ENCODE data around the gene LIN7B. TPM values are rescaled to one million over a fixed set of nuclear protein-coding genes. Genes with fewer than 3 reads are reported as not detected.
"Not testable (repeated sequence)": the region's sequence is repeated elsewhere in the genome, so short reads cannot be mapped to it uniquely, and the experiment has no call there.

Gene LIN7B
- total and polyA plus RNA-seq, 2 experiments from 2014 or later: 1.2 to 10.5 TPM

- not testable (repeated sequence) for H3K27ac ChIP-seq (ENCODE audit: low read depth); H2AFZ ChIP-seq; H3K4me1 ChIP-seq (ENCODE audit: insufficient read depth); H3K9me2 ChIP-seq (ENCODE audit: insufficient read depth); H3K4me3 Mint-ChIP-seq; H3K4me3 ChIP-seq; H3K4me2 ChIP-seq; H3K79me2 ChIP-seq (replicated peaks; ENCODE audit: insufficient read depth); H3K36me3 Mint-ChIP-seq (ENCODE audit: low read depth); H3K27ac Mint-ChIP-seq; ATAC-seq; H3F3A ChIP-seq (replicated peaks; ENCODE audit: low read depth); H3K36me3 ChIP-seq (ENCODE audit: insufficient read depth); H4K20me1 ChIP-seq (replicated peaks; ENCODE audit: insufficient read depth)
- TF ChIP-seq, protein P1, sequence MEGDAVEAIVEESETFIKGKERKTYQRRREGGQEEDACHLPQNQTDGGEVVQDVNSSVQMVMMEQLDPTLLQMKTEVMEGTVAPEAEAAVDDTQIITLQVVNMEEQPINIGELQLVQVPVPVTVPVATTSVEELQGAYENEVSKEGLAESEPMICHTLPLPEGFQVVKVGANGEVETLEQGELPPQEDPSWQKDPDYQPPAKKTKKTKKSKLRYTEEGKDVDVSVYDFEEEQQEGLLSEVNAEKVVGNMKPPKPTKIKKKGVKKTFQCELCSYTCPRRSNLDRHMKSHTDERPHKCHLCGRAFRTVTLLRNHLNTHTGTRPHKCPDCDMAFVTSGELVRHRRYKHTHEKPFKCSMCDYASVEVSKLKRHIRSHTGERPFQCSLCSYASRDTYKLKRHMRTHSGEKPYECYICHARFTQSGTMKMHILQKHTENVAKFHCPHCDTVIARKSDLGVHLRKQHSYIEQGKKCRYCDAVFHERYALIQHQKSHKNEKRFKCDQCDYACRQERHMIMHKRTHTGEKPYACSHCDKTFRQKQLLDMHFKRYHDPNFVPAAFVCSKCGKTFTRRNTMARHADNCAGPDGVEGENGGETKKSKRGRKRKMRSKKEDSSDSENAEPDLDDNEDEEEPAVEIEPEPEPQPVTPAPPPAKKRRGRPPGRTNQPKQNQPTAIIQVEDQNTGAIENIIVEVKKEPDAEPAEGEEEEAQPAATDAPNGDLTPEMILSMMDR (conservative IDR thresholded peaks at IDR 0.05; ENCODE audit: low read depth in 2 of 2): peak; percentile 52 to 73
- H3K4me1 Mint-ChIP-seq: peaks cover 13% of the 10 kb centered on the region; the same call in 2 of the 3 replicates
- DNase-seq (ENCODE audit: low spot score): peak; percentile 60
- H3K27me3 Mint-ChIP-seq (ENCODE audit: insufficient read depth, low read depth, poor library complexity): peaks cover 46% of the 10 kb centered on the region
- H3K9me3 Mint-ChIP-seq: peaks cover 18% of the 10 kb centered on the region
- peaks cover 49% of the 10 kb centered on the region for H3K27me3 ChIP-seq (ENCODE audit: insufficient read depth)
These were observed 39.3 kb upstream of the LIN7B start for GRCh38 chr19:49074869-49075268.

- H4K20me1 ChIP-seq (replicated peaks; ENCODE audit: insufficient read depth): no peaks in the 10 kb centered on the region
- H3K9me2 ChIP-seq (ENCODE audit: insufficient read depth): no peaks in the 10 kb centered on the region
- no peaks in the 10 kb centered on the region; the same call in 2 of the 3 replicates for H3K36me3 Mint-ChIP-seq (ENCODE audit: low read depth)
- peaks cover 9% of the 10 kb centered on the region for H3K27me3 Mint-ChIP-seq (ENCODE audit: insufficient read depth, low read depth, poor library complexity)
- H3K27me3 ChIP-seq (ENCODE audit: insufficient read depth): 0 out of 2 replicates have a peak, but pooled peaks cover 3% of the 10 kb centered on the region
- DNase-seq (ENCODE audit: low spot score) (no peak), ATAC-seq (no peak)
- TF ChIP-seq STAT1 (IDR thresholded peaks at IDR 0.05; ENCODE audit: unreplicated experiment) (no peak), REST (IDR thresholded peaks at IDR 0.05; ENCODE audit: unreplicated experiment) (no peak), POLR2AphosphoS5 (IDR thresholded peaks at IDR 0.05; ENCODE audit: low read depth) (no peak), NANOG (IDR thresholded peaks at IDR 0.05; ENCODE audit: borderline replicate concordance) (no peak), EZH2 (IDR thresholded peaks at IDR 0.05; ENCODE audit: low read depth, unreplicated experiment) (no peak)
- TF ChIP-seq, protein P2, sequence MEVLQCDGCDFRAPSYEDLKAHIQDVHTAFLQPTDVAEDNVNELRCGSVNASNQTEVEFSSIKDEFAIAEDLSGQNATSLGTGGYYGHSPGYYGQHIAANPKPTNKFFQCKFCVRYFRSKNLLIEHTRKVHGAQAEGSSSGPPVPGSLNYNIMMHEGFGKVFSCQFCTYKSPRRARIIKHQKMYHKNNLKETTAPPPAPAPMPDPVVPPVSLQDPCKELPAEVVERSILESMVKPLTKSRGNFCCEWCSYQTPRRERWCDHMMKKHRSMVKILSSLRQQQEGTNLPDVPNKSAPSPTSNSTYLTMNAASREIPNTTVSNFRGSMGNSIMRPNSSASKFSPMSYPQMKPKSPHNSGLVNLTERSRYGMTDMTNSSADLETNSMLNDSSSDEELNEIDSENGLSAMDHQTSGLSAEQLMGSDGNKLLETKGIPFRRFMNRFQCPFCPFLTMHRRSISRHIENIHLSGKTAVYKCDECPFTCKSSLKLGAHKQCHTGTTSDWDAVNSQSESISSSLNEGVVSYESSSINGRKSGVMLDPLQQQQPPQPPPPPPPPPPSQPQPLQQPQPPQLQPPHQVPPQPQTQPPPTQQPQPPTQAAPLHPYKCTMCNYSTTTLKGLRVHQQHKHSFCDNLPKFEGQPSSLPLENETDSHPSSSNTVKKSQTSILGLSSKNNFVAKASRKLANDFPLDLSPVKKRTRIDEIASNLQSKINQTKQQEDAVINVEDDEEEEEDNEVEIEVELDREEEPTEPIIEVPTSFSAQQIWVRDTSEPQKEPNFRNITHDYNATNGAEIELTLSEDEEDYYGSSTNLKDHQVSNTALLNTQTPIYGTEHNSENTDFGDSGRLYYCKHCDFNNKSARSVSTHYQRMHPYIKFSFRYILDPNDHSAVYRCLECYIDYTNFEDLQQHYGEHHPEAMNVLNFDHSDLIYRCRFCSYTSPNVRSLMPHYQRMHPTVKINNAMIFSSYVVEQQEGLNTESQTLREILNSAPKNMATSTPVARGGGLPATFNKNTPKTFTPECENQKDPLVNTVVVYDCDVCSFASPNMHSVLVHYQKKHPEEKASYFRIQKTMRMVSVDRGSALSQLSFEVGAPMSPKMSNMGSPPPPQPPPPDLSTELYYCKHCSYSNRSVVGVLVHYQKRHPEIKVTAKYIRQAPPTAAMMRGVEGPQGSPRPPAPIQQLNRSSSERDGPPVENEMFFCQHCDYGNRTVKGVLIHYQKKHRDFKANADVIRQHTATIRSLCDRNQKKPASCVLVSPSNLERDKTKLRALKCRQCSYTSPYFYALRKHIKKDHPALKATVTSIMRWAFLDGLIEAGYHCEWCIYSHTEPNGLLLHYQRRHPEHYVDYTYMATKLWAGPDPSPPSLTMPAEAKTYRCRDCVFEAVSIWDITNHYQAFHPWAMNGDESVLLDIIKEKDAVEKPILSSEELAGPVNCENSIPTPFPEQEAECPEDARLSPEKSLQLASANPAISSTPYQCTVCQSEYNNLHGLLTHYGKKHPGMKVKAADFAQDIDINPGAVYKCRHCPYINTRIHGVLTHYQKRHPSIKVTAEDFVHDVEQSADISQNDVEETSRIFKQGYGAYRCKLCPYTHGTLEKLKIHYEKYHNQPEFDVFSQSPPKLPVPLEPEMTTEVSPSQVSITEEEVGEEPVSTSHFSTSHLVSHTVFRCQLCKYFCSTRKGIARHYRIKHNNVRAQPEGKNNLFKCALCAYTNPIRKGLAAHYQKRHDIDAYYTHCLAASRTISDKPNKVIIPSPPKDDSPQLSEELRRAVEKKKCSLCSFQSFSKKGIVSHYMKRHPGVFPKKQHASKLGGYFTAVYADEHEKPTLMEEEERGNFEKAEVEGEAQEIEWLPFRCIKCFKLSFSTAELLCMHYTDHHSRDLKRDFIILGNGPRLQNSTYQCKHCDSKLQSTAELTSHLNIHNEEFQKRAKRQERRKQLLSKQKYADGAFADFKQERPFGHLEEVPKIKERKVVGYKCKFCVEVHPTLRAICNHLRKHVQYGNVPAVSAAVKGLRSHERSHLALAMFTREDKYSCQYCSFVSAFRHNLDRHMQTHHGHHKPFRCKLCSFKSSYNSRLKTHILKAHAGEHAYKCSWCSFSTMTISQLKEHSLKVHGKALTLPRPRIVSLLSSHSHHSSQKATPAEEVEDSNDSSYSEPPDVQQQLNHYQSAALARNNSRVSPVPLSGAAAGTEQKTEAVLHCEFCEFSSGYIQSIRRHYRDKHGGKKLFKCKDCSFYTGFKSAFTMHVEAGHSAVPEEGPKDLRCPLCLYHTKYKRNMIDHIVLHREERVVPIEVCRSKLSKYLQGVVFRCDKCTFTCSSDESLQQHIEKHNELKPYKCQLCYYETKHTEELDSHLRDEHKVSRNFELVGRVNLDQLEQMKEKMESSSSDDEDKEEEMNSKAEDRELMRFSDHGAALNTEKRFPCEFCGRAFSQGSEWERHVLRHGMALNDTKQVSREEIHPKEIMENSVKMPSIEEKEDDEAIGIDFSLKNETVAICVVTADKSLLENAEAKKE (CRISPR knock-in tag; IDR thresholded peaks at IDR 0.05): no peak
- TF ChIP-seq, protein P1 (conservative IDR thresholded peaks at IDR 0.05; ENCODE audit: low read depth in 2 of 2): no peak
- H3K27ac Mint-ChIP-seq: no peak overlapping the region
- no peaks in the 10 kb centered on the region for H3K36me3 ChIP-seq (ENCODE audit: insufficient read depth)
- H3K4me1 Mint-ChIP-seq: peaks cover 2% of the 10 kb centered on the region; the same call in 2 of the 3 replicates
- H2AFZ ChIP-seq: no peak overlapping the region
- H3K4me1 ChIP-seq (ENCODE audit: insufficient read depth): 0 out of 2 replicates have a peak, but pooled peaks cover 5% of the 10 kb centered on the region
- H3K4me3 ChIP-seq: no peak overlapping the region
- H3K79me2 ChIP-seq (replicated peaks; ENCODE audit: insufficient read depth): no peaks in the 10 kb centered on the region
- no peak overlapping the region for H3K4me3 Mint-ChIP-seq
- peaks cover under 1% of the 10 kb centered on the region; the same call in 1 of the 2 replicates for H3F3A ChIP-seq (replicated peaks; ENCODE audit: low read depth)
- H3K4me2 ChIP-seq: no peak overlapping the region
- no peak overlapping the region for H3K27ac ChIP-seq (ENCODE audit: low read depth)
- peaks cover 3% of the 10 kb centered on the region; the same call in 2 of the 3 replicates for H3K9me3 Mint-ChIP-seq
These were observed 33.8 kb upstream of the LIN7B start for GRCh38 chr19:49080392-49080791.

All from GM23338 (cell line).